HG02840 (cell line): ENCODE results near the gene TENM3.

Experiments
- ATAC-seq: cut with Tn5 transposase; IDR thresholded peaks from one replicate; pipeline ENCODE4 v1.9.1; 2021; ENCODE audit warnings: mild to moderate bottlenecking, moderate library complexity, moderate number of reproducible peaks; ENCODE audit not compliant: unreplicated experiment, low FRiP score

Gene TENM3

GRCh38 chr4:182585321-182585720 lies 342.1 kb downstream of the TENM3 start:
- ATAC-seq: no peak

- no peak for ATAC-seq
Observed at GRCh38 chr4:182589100-182589499, 345.9 kb downstream of the TENM3 start.

GRCh38 chr4:182593402-182593801 lies 350.2 kb downstream of the TENM3 start:
- no peak for ATAC-seq

- no peak for ATAC-seq
Observed at GRCh38 chr4:182593864-182594263, 350.7 kb downstream of the TENM3 start.

- ATAC-seq: no peak
Observed at GRCh38 chr4:182600093-182600492, 356.9 kb downstream of the TENM3 start.

GRCh38 chr4:182600856-182601255 lies 357.7 kb downstream of the TENM3 start:
- no peak for ATAC-seq

- no peak for ATAC-seq
Observed at GRCh38 chr4:182604161-182604622, 361.0 kb downstream of the TENM3 start.

GRCh38 chr4:182604953-182605352 lies 361.8 kb downstream of the TENM3 start:
- no peak for ATAC-seq

- ATAC-seq: no peak
Observed at GRCh38 chr4:182608525-182608924, 365.3 kb downstream of the TENM3 start.

GRCh38 chr4:182616476-182616875 lies 373.3 kb downstream of the TENM3 start:
- ATAC-seq: no peak

GRCh38 chr4:182619660-182620059 lies 376.5 kb downstream of the TENM3 start:
- no peak for ATAC-seq

- ATAC-seq: no peak
Observed at GRCh38 chr4:182620111-182620980, 377.1 kb downstream of the TENM3 start.

- no peak for ATAC-seq
Observed at GRCh38 chr4:182624281-182624680, 381.1 kb downstream of the TENM3 start.

- ATAC-seq: no peak
Observed at GRCh38 chr4:182625193-182625592, 382.0 kb downstream of the TENM3 start.

GRCh38 chr4:182627996-182628395 lies 384.8 kb downstream of the TENM3 start:
- no peak for ATAC-seq

GRCh38 chr4:182628544-182628943 lies 385.3 kb downstream of the TENM3 start:
- no peak for ATAC-seq

GRCh38 chr4:182629096-182629495 lies 385.9 kb downstream of the TENM3 start:
- ATAC-seq: no peak

GRCh38 chr4:182640491-182640890 lies 397.3 kb downstream of the TENM3 start:
- ATAC-seq: no peak

GRCh38 chr4:182640932-182641331 lies 397.7 kb downstream of the TENM3 start:
- ATAC-seq: no peak

- ATAC-seq: no peak
Observed at GRCh38 chr4:182642831-182643230, 399.6 kb downstream of the TENM3 start.

- no peak for ATAC-seq
Observed at GRCh38 chr4:182643801-182644682, 400.8 kb downstream of the TENM3 start.
